CD4-positive, alpha-beta T cell treated with Interleukin-21 for 1 hour (primary cell): ENCODE results near the gene HJV.

Experiments
- DNase-seq: peaks from one replicate; pipeline ENCODE4 v3.0.0-alpha.2; 2020

The HJV gene

DNA sequence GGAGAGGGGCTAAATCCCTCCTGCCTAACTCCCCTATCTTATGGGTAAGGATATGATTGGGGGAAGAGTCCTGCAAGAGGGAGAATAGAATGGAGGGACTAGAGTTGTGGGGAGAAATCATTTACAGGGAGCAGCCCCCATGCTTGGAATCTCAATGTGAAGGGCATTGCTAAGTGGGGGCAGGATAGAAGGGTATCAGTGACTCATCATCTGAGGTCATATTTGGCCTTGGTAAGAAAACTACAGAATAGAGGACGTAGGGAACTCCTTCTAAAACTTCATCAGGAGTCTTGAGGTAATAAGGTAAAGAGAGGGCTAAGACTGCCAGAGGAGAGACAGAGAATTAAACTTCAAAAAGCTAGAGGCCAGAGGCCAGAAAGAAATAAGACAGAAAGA is 487 bp downstream of the HJV start:
- DNase-seq, result no peak

DNA sequence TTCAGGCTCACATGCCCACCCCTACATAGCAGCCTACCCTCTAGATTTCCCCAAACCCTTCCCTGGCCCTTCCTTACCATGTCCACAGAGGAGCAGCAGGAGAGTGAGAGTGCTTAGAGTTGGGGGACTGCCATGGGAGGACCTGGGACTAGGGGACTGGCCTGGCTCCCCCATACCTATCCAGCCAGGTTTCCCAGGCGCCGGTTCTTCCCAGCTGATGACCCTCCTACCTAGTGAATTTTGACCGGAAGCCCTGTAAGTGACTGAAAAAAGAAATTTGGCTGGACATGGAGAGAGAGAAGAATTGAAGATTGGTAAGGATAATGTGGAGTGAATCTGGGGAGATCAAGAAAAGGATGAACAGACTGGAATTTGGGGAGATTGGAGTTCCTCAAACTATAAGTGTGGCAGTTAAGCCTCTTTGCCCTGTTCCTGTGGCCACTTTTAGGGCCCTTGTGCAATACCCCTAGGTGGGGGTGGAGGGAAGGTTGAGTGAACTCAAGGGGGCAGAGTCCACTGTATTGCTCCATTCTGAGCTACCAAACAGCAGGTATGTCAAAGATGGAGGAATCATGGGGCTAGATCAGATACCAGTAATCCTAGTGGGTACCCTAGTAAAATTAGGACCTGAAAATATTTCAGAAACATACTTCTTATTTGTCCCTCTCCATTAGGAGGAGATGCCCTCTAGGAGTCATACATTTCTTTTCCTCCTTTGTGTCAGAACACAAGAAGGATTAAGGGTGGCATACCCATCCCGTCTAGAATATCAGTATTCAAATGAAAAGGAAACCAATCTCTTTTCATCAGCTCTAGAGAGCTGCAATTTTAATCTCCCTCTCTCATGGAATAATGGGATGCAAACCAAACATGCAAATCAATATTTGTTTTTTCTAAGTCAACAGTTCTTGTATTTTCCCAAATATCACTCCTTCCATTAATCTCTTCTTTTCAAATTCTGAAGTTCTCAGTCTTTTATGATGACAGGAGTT is 1.2 kb downstream of the HJV start:
- no peak for DNase-seq

DNA sequence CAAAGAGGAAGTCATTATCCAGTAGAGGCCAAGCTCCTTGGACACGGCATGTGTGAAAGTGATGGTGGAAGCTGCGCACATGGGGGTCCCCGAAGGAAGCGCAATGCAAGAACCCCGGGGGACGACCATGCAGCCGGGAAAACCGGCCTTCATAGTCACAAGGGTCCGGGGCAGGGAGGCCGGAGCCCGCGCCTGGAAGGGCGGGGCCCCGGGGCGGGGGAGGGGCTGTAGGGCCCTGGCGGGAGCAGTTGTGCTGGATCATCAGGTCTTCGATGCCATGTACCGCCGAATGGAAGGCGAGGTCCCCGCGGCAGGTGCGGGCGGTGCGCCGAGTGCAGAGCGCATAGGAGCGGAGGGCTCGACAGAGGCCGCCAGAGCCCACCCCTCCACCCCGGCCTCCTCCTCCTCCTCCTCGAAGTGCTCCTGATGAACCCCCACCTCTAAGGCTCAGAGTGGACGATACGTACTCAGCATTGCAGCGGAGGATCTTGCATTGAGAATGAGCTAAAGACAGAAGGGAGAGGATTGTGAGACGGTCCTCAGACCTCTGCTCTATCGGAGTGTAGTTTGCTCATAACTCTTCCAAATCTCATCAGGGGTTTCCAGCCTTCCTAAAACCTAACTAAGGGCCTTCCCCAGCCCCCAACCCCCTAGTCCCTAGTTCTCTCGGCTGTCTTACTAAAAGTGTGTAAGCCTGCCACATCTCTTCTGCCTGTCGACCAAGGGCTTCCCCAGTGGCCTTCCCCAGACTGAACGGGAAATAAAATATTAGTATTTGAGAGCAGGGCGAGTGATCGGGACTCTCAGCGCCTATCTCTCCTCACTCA is 2.1 kb downstream of the HJV start:
- DNase-seq, result no peak

DNA sequence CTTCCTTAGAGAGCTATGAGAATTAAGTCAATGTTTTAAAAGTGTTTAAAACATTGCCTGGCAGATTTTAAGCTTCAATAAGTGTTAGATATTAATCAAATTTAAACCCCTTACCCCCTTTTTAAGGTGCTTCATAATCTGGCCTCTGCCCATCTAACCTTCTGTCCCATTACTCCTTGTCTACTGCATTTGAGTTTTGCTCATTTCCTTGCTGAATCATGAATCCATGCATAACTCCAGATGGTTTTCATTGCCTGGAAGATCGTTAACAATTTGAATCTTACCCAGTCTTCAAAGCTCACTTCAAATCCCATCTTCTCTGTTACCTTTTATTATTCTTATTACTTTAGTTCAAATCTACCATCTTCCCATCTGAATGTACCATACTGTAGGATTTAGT is 4.6 kb downstream of the HJV start:
- DNase-seq, result no peak

DNA sequence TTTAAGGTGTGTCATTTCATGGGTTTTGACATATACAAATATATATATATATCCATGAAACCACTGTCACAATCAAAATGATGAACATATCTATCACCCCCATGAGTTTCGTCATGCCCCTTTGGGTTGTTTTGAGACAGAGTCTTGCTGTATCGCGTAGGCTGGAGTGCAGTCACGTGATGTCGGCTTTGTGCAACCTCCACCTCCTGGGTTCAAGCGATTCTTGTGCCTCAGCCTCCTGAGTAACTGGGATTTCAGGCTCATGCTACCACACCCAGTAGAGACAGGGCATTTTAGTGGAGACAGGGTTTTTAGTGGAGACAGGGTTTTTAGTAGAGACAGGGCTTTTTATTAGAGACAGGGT is 8.0 kb downstream of the HJV start:
- DNase-seq, result no peak

DNA sequence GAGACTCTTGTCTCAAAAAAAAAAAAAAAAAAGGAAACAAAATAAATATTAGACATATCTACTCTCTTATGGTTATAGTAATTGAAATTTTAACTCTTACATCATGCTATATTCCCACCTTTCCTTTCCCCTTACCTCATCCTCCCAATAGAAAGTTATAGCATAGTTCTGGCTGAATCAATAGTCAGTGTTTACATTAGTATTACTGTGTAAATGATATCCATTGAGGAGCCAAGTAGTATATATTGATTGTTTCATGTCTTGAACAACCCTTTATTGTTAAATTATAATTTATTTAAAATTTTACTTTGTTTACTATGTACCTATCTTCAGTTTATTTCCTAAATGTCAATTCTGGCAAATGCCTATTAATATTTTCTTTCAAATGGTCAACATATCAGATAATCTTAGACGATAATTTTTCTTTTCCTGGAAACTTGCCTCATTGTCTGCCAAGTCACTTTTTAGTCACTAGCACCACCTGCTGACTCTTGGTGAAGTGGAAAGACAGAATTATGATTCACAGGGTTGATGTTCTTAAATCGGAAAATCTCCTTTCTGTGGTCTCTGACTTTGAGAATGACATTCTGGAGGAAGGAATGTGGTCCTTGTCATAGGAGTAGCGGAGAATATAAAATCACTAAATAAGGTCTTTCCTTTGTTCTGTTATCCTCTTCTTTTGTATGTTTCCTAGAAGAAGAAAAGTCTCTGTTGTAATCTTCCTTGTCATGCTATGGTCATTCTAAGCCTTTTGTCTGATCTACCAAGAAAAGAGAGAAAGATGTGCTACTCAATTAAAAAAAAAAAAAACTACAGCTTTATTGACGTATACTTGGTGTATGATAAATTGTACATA is 8.6 kb downstream of the HJV start:
- peak; percentile 82 for DNase-seq

DNA sequence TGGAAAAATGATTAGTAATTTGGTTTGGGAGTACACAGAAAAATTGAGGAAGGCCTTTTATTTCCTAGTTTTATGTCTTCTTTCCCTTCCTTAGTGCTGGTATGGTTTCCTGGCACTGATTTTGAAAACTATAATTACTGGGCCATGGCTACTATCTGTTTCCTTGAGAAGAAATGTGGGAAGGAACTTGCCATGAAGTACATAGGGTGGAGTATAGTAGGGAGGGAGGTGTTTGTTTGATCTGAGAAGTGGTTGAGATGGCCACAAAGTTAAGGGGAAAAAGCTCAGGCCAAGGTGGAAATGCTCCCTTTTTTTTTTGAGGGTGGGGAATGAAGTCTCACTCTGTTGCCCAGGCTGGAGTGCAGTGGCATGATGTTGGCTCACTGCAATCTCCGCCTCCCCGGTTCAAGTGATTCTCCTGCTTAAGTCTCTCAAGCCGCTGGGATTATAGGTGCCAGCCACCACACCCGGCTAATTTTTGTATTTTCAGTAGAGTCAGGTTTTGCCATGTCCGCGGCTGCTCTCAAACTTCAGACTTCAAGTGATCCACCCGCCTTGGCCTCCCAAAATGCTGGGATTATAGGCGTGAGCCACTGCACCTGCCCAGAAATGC is 11.3 kb downstream of the HJV start:
- no peak for DNase-seq

DNA sequence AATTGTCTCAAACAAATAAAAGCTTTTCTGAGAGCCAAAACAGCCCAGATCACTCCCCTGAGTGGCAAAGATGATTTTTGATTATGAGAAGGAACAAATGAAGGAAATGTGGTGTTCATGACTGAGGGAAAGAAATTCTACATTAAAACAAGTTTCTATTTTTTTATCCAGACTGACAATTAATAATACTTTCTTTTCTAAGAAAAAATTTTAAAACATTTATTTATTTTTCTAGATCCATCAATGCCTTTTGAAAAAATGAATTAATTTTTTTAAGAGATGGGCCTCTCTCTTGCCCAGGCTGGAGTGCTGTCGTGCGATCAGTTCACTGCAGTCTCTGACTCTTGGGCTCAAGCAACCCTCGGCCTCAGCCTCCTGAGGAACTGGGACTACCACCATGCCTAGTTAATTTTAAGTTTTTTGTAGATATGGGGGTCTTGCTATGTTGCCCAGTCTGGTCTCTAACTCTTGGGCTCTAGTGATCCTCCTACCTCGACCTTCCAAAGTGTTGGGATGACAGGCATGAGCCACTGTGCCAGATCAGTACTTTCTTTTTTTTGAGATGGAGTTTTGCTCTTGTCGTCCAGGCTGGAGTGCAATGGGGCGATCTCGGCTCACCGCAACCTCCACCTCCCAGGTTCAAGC is 13.9 kb downstream of the HJV start:
- no peak for DNase-seq

DNA sequence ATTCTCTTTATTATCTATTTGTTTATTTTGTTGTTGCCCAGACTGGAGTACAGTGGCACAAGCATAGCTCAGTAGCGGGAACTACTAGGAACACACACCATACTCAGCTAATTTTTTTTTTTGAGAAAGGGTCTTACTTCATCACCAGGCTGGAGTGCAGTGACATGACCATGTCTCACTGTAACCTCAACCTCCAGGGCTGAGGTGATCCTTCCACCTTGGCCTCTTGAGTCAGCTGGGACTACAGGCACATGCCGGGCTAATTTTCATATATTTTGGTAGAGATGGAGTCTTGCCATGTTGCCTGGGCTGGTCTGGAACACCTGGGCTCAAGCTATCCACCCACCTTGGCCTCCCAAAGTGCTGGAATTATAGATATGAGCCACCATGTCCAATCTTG is 19.8 kb downstream of the HJV start:
- no peak for DNase-seq

DNA sequence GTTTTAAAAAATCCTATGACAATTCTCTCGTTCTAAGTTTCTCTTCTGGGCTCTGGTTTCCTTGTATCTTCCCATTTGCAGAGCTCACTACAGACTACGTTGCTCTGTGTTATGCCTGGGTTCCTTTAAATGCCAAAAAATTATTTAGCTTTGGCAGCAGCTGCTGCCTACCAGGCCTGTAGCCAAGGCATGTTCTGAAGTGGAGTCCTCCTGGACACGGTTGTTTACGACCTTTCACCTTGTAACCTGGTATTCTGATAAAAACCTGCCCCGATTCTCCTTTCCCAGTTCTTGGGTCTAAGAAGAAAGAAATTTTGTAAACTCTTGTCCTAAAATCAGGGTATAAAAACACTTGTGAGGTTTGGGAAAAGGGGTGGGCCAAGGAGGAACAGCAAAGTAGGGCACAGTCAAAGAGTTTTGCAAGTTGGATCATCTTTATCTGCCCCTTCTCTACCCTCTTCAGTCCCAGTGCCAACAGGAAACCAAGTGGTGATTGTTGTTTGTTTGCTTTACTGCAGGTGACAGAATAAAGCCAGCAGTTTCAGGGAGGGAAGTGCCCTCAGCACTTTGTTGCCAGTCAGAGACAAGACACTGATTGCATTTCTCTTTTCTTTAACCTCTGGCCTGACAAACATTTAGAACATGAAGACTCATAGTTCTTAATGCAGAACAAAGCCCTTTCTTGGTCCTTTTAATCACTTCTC is 22.1 kb downstream of the HJV start:
- DNase-seq, result peak; percentile 69

DNA sequence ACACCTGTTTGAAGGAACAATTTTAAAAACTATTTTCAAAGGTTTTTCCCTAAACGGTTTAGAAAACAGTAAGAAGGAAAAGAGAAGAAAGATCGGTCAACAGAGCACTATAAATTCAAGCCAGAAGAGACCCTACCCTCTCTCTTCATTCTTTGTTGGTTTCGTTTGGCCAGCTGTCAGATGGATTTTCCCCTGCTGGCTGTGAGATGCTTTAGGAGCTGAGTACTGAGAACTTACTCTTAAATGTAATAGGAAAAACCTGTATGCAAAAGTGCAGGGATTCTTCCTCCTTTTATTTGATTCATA is 23.9 kb downstream of the HJV start:
- DNase-seq, result no peak

DNA sequence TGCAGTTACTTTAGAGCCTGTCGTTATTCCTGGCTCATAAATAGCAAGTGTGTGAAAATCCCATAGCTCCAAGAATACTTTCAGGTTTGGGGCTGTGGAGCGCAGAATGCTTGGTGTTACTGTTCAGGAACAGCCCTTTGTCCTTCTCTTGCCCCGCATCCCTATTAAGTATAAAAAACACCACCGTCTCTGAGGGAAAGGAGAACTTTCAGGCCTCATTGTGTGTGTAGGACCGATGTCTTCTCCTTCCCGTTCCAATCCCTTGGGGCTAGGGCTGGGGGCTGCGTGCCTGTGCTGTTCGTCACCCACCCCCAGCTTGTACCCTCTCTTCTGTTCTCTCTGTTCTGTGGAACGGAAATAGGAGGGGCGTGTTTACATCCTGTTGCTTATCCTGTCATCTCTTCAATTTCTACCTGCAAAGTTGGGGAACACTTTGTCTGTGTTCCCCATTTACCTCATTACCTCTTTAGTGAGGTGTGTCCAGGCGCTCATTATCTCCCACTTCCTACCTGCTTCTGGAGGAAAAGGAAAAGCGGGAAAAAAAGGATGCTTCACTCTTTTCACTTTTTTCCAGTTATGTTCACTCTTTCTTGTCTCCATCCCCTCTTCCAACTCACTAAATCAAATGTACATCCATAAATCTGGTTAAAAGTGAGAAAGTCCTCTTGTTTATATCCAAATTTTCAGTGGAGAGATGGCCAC is 24.4 kb downstream of the HJV start:
- DNase-seq, result peak; percentile 75

DNA sequence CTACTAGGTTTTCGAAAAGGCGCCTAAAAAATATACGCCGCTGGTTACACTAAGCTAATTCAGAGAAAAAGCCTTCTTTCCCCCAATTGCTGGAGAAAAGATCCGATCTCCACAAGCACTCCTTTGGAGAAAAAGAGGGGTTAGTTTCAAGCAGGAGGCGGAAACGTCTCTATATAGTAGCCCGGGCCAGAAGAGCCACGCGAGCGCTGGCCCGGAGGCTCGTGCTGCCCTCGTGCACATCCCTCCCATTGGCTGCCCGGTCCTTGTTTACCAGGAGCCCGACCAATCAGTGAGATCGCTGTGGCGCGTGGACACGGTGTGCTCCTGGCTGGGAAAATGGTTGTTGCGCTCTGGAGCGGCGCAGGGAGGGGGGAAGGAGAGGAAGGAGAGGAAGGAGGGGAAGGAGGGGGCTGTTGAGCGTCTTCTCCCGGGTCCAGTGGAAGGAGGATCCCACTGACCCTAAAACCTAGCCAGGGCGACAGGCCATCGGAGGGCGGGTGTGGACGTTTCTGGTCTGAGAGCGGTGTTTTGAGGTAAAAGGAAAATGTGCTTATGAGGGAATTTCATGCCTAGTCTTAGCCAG is 25.0 kb downstream of the HJV start, which contains the start of gene TXNIP:
Gene TXNIP (minus strand): TSS at position 147 of the 583 bp plus-strand sequence. CDS start 313 bp downstream, outside the sequence.
- peak; percentile 94 for DNase-seq

DNA sequence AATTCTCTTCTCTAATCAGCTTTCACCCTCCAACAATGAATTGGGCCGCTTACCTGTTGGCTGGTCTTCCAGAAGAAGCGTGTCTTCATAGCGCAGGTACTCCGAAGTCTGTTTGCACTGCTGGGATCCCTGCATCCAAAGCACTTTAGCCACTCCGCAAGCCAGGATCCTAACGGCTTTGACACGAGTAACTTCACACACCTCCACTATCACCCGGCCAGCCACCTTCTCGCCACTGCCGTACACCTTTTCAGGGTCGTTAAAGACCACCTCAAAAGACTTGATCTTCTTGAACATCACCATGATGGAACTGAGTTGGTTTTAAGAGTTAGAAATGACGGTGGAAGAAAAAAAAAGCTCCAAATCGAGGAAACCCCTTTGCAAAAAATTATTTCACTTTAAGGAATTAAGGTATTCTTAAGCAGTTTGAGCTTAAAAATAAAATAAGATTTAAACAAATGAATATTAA is 25.5 kb downstream of the HJV start:
- no peak for DNase-seq

DNA sequence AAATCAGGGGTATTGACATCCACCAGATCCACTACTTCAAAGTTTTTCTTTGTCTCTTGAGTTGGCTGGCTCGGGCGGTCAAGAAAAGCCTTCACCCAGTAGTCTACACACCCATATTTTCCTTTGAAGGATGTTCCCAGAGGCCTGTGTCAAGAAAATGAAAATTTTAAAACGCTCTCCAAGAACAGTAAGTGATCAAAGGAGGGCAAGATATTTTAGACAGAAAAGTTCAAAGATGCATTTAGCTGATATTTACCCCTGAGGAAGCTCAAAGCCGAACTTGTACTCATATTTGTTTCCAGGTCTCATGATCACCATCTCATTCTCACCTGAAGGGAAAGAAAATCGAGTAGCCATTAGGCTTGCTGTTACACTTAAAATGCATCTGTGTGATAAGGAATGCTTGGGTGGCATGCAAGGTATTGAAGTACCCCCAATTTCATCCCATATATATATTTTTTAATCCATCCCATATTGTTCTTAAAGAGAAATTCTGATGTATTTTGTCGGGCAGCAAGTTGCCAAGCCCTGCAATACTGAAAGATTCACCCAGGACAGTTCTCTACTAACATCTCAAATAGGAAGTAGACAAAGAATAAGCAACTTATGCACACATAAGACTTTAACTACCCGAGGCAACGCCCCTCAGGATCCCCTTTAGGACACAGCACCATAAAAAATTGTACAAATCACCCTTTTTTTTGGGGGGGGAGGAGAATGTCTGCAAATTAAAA is 26.2 kb downstream of the HJV start:
- no peak for DNase-seq

DNA sequence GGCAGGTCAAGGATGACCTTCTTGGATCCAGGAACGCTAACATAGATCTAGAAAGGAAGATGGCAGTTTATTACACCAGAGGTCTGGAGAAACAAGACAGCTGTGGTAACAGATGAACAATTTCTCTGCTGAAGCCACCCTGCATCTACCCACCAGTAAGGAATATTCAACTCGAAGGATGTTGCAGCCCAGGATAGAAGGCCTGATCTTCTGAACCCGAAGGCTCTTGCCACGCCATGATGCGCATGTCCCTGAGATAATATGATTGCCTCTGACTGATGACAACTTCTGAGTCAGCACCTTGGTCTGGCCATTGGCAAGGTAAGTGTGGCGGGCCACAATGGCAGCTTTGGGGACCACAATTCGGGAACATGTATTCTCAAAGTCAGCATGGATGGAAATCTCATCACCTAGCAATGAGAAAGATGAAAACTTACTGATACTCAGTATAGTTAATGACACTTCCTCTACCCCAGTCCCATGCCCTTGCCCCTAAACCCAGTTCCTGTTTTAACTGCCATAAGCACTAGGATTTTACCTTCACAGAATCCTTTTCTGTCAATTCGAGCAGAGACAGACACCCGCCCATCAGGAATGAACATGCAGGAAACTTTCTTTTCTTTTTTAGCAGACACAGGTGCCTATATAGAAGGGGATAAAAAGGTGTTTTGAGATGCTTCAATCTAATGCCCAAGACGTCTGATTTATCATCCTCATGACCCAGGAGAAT is 27.0 kb downstream of the HJV start:
- DNase-seq, result no peak

DNA sequence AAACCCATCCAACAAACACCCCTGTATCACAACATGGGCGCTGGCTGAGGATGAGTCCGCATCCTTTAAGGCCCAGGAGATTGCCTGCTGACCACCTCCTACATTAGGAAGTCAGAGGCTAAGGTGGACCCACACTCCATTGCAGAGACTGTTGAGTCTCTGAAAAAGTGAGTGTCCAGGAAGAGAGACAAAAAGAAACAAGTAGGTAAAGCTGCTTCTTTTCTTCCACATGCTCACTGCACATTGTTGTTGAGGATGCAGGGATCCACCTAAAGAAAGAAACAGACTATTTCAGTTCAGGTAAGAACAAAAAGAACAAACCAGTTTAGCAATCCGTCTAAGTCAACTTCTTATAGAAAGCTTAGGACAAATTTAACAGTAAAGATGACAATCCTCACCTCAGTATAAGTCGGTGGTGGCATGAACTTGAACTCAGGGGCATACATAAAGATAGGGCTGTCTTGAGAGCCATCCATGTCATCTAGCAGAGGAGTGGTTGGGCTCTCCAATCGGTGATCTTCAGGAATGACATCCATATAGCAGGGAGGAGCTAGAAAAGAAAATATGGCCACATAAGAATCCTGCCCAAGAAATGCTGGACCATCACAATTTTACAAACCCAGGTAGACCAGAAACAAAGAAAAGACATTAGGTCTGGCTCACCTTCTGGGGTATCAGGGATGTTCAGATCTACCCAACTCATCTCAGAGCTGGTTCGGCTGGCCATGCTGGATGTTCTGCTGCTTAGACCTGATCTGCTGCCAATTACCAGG is 27.7 kb downstream of the HJV start:
- DNase-seq, result no peak
